HepG2 (cell line): ENCODE measurements around the gene NOL12. TPM values are rescaled to one million over a fixed set of nuclear protein-coding genes. Genes with fewer than 3 reads are reported as not detected.
A peak's percentile ranks its signal among the peaks of the same experiment; 100 is the strongest.
"Not testable (repeated sequence)": the region's sequence is repeated elsewhere in the genome, so short reads cannot be mapped to it uniquely, and the experiment has no call there.

Experiments
- ATAC-seq: fragments of 200-7000 bp; cut with Tn5 transposase; 3 replicates; pipeline ENCODE4 v1.9.1; 2020; ENCODE audit warnings: mild to moderate bottlenecking, moderate library complexity
- BruUV-seq: library from RNA; stranded (reverse); fragments of 400-500 nt; replicated peaks from 2 replicates; lab custom pipeline; 2021; lab: Mats Ljungman, UMichigan
- CTCF ChIA-PET: fragments of 300-600 bp; formaldehyde crosslinking; extraction: SDS; loops from one replicate; lab custom pipeline; 2021; ENCODE audit warnings: low total read pairs, inconsistent platforms, low intra/inter-chr PET ratio; lab: Yijun Ruan, JAX
- POLR2A ChIA-PET: fragments of 350-600 bp; sonication (Branson Sonifier 250); formaldehyde crosslinking; loops from one replicate; lab custom pipeline; 2020; ENCODE audit warnings: antibody characterized with exemption, inconsistent platforms; lab: Yijun Ruan, JAX
- DNase-seq: peaks from one replicate; pipeline ENCODE4 v3.0.0-alpha.2; 2015; ENCODE audit warnings: low spot score
- FAIRE-seq: peaks from 3 replicates; lab custom pipeline; 2011; peaks lifted over from hg19 to GRCh38; lab: Jason Lieb, UNC
- H2AFZ ChIP-seq: one replicate; pipeline ENCODE4 v1.6.1; 2011; ENCODE audit warnings: low read length, inconsistent platforms
- H3K27ac ChIP-seq: fragments of 300-600 bp; 3 replicates; pipeline ENCODE4 v1.8.0; 2011; ENCODE audit warnings: mixed run types, mild to moderate bottlenecking, mixed read lengths, low read length, inconsistent platforms; ENCODE audit not compliant: insufficient read depth; ENCODE audit errors: extremely low read length
- H3K27me3 ChIP-seq, 2 experiments: fragments of 200-600 bp in 1 of 2; 2 replicates in 1 of 2; 3 replicates in 1 of 2; pipeline versions ENCODE4 v1.6.0 to v1.8.0; 2011; ENCODE audit warnings: low read length in 2 of 2, mild to moderate bottlenecking in 2 of 2, moderate library complexity in 2 of 2, inconsistent platforms in 1 of 2; ENCODE audit not compliant: insufficient read depth in 2 of 2, control insufficient read depth in 1 of 2
- H3K36me3 ChIP-seq, 2 experiments: fragments of 200-600 bp in 1 of 2; replicated peaks in 1 of 2; 2 replicates in 1 of 2; 3 replicates in 1 of 2; pipeline versions ENCODE4 v1.5.1 to v1.8.0; 2011; ENCODE audit warnings: low read length in 2 of 2, inconsistent platforms in 1 of 2; ENCODE audit not compliant: insufficient read depth in 2 of 2, control insufficient read depth in 1 of 2
- H3K4me1 ChIP-seq: 2 replicates; pipeline ENCODE4 v1.5.1; 2012; ENCODE audit warnings: low read length, inconsistent platforms; ENCODE audit not compliant: insufficient read depth
- H3K4me2 ChIP-seq: 2 replicates; pipeline ENCODE4 v1.6.0; 2011; ENCODE audit warnings: low read depth, low read length, inconsistent platforms
- H3K4me3 ChIP-seq, 3 experiments: fragments of 200-600 bp in 1 of 3; sonication (generic), shearing (Covaris generic) in 1 of 3; replicated peaks in 1 of 3; 2 replicates each; pipeline ENCODE4 v1.5.1; 2011 to 2016; ENCODE audit warnings: low read length in 3 of 3, inconsistent platforms in 2 of 3, low read depth in 2 of 3, mild to moderate bottlenecking in 2 of 3, control low read depth in 1 of 3, mixed read lengths in 1 of 3; ENCODE audit not compliant: insufficient read depth in 1 of 3
- H3K79me2 ChIP-seq: one replicate; pipeline ENCODE4 v1.6.1; 2011; ENCODE audit warnings: low read length, inconsistent platforms; ENCODE audit not compliant: insufficient read depth
- H3K9ac ChIP-seq: 2 replicates; pipeline ENCODE4 v1.6.0; 2011; ENCODE audit warnings: mild to moderate bottlenecking, low read depth, low read length, inconsistent platforms; ENCODE audit not compliant: insufficient read depth
- H3K9me3 ChIP-seq: 2 replicates; pipeline ENCODE4 v1.5.1; 2012; ENCODE audit warnings: mild to moderate bottlenecking, low read length
- H4K20me1 ChIP-seq: 2 replicates; pipeline ENCODE4 v1.6.0; 2011; ENCODE audit warnings: inconsistent platforms, mild to moderate bottlenecking, low read length, moderate library complexity; ENCODE audit not compliant: insufficient read depth
- NFYB ChIP-seq: sonication (generic); formaldehyde crosslinking; IDR thresholded peaks from 2 replicates; pipeline ENCODE4 v1.4.0; 2020; ENCODE audit warnings: missing genetic modification reagents
- NFYC ChIP-seq: IDR thresholded peaks from 2 replicates; pipeline ENCODE4 v1.6.1; 2016; ENCODE audit warnings: missing genetic modification reagents, missing compliant biosample characterization
- WGBS: methylation state at CpG from one replicate; pipeline ENCODE4 v1.1.6; 2017; ENCODE audit warnings: low lambda C conversion rate; 5-methylcytosine and 5-hydroxymethylcytosine counted together
- in situ Hi-C: cut with HindIII; loops from 2 replicates; pipeline ENCODE4 v1.10.0; 2017; ENCODE audit warnings: low pct_unique_long_range_greater_than_20kb; ENCODE audit not compliant: extremely low pct_ligation_motif_present
- intact Hi-C: fragments of 100-400 bp; cut with micrococcal nuclease; formaldehyde crosslinking; loops from one replicate; pipeline ENCODE4 v1.10.0; 2022; ENCODE audit not compliant: unreplicated experiment
- polyA plus RNA-seq, 8 experiments: library from polyadenylated mRNA; depleted of rRNA in 3 of 8; stranded (reverse) in 7 of 8; unstranded in 1 of 8; fragments of >200 nt; fragmentation: Illumina TruSeq in 4 of 8; extraction: Trizol in 4 of 8; gene quantifications; 2 replicates each; pipeline versions ENCODE4 v1.2.1 to v1.2.3, GENCODE V29; 2011 to 2016; ENCODE audit warnings: low read depth in 4 of 8, missing spikeins in 1 of 8, mixed read lengths in 1 of 8; ENCODE audit not compliant: insufficient read depth in 1 of 8
- total RNA-seq, 5 experiments: library from RNA; depleted of rRNA; stranded (reverse); fragments of >200 nt; fragmentation: Illumina TruSeq; extraction: Trizol; gene quantifications; 2 replicates each; pipeline ENCODE4 v1.2.3, GENCODE V29; 2016; ENCODE audit warnings: low read depth in 1 of 5

The NOL12 gene
- total and polyA plus RNA-seq, 2 of the 13 experiments (the other 11 are each of a cell fraction or from before 2014, with no cell fraction given): 14.3 to 31.4 TPM

GRCh38 chr22:37717235-37717634, 31.1 kb downstream of the NOL12 start:
- FAIRE-seq, H3K79me2 ChIP-seq, POLR2A ChIA-PET, H3K4me1 ChIP-seq, in situ Hi-C loops, ATAC-seq, H3K27ac ChIP-seq, H3K4me2 ChIP-seq, intact Hi-C loops, H3K9ac ChIP-seq, H2AFZ ChIP-seq, H4K20me1 ChIP-seq, H3K4me3 ChIP-seq, H3K27me3 ChIP-seq, DNase-seq, H3K36me3 ChIP-seq, BruUV-seq, H3K9me3 ChIP-seq, CTCF ChIA-PET: not testable (repeated sequence)
- 96% methylated on average over 7 of the region's 7 CpGs for WGBS
- TF ChIP-seq NFYC: peak; percentile 26
- peak; percentile 70 for TF ChIP-seq NFYB

GRCh38 chr22:37717746-37718305, 31.7 kb downstream of the NOL12 start:
- H3K27ac ChIP-seq, H3K4me3 ChIP-seq, H3K4me2 ChIP-seq, H3K9me3 ChIP-seq, intact Hi-C loops, H3K79me2 ChIP-seq, H4K20me1 ChIP-seq, BruUV-seq, H3K36me3 ChIP-seq, H3K9ac ChIP-seq, DNase-seq, H3K27me3 ChIP-seq, H2AFZ ChIP-seq, FAIRE-seq, ATAC-seq, CTCF ChIA-PET, in situ Hi-C loops, POLR2A ChIA-PET, H3K4me1 ChIP-seq: not testable (repeated sequence)
- WGBS: 95% methylated on average over 10 of the region's 38 CpGs
